H54 (cell line): ENCODE results near the gene TACC3.

Experiments
- DNase-seq: peaks from one replicate; pipeline ENCODE4 v3.0.0; 2011; ENCODE audit warnings: low spot score, mixed read lengths; ENCODE audit not compliant: insufficient read length
- FAIRE-seq: peaks from 3 replicates; lab custom pipeline; 2011; peaks lifted over from hg19 to GRCh38; lab: Jason Lieb, UNC
- POLR2A ChIP-seq: IDR thresholded peaks from 2 replicates; pipeline ENCODE4 v1.6.1; 2011; ENCODE audit warnings: low read depth, mild to moderate bottlenecking, low read length

TACC3 gene

DNA sequence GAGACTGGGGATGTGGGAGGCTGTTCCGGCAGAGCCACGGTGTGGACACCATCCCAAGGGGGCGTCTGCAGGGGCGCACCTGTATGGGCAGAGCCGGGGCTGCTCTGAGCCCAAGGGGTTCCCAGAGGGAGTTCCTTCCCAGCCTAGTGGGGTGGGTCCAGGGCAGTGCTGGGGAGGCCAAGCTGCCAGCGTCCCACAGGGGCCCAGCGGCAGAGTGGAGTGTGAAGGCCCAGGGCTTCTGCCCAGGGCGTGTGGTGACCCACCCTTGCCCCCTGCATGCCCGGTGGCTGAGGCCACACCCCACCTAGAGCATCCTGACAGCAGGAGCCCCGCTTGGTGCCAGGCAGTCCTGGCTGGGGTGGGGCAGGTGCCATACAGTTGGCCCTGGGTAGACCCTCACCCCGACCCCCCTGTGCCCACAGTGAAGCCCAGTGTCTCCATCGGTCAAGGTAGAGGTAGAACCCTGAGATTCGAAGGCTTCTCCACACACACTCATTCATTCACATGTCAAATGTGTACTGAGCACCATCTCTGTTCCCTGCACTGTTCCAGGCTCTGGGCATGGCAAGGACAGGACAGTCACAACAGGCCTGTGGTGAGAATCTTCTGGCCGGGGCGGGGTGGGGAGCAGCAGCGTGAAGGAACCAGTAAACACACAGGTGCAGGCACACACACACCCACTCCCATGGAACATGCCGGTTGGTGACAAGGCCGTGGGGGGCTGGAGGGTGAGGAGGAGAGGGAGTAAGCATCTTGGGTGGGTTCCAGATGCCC lies 29.2 kb downstream of the TACC3 start:
- no peak for FAIRE-seq
- no peak for TF ChIP-seq POLR2A
- no peak for DNase-seq

GRCh38 chr4:1751155-1751918 lies 30.0 kb downstream of the TACC3 start:
- TF ChIP-seq POLR2A, result no peak
- FAIRE-seq, result no peak
- DNase-seq, result no peak

DNA sequence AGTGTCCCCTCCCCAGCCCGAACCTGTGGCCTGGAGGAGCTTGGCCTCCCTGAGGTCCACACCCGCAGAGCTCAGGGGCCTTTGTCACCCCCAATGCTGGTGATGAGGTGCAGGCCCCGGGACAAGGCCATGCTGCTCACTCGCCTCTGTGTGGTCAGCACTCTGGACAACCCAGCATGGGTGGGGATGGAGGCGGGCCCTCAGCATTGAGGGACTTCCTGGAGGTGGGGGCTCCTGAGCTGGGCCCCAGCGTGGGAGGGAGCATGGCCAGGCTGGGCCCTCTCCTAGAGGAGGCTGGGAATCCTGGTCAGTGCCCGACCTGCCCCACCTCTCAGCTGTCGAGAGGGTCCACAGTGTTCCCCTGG lies 30.6 kb downstream of the TACC3 start:
- no peak for DNase-seq
- FAIRE-seq, result no peak
- no peak for TF ChIP-seq POLR2A

GRCh38 chr4:1752284-1753041 lies 31.1 kb downstream of the TACC3 start:
- no peak for DNase-seq
- TF ChIP-seq POLR2A, result no peak
- no peak for FAIRE-seq

- DNase-seq (no peak), FAIRE-seq (no peak)
These were observed 32.0 kb downstream of the TACC3 start for GRCh38 chr4:1753294-1753696.

DNA sequence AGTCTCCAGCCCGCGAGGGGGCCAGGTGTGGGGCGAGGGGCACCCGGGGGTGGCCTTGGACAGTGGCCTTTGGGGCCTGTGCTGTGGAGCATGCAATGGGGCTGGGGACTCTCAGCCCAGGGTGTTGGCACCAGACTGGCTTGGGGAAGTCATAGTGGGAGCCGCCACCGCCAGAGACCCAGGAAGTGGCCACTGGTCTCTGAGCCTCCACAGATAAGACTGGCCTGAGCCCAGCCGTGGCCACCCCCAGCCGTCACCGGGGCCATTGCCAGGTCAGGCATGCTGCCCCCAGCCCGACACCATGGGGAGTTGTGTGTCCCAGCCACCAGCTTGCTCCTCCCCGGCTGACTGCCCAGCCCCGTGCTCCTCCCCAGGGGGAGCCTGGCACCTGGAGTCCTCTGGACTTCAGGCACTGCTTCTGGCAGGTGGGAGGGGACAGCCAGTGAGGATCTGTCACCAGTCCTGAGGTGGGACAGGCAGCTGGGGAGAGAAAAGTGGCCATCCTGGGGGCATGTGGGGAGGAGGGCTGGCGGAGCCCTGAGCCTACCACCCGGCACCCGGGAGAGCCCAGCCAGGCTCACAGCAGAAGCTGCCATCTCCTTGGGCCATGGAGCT lies 32.5 kb downstream of the TACC3 start:
- no peak for TF ChIP-seq POLR2A
- no peak for FAIRE-seq
- DNase-seq, result no peak

More at GRCh38 chr4:1753294-1753696, 32.0 kb downstream of the TACC3 start:
- no peak for TF ChIP-seq POLR2A

- no peak for FAIRE-seq
- no peak for DNase-seq
- TF ChIP-seq POLR2A, result no peak
These were observed 33.0 kb downstream of the TACC3 start for GRCh38 chr4:1754336-1754735.

DNA sequence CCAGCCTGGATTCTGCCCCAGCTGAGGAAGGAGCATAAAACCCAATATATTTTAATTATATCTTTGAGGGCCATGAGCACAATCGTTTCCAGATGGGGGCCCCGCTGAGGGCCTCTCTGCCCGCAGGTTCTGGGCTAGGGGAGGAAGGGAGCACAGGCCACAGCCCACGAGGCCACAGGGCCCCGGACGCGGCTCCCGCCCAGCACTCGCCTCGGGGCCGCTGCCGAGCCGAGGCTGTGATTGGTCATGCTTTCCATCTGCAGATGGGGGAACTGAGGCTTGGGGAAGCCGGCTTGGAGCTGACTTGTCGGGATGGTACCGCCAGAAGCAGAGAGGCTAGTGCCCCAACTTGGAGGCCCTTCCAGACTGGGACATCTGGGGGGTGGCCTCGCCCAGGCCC lies 34.0 kb downstream of the TACC3 start:
- TF ChIP-seq POLR2A, result no peak
- DNase-seq, result no peak
- FAIRE-seq, result no peak

GRCh38 chr4:1756079-1756478 lies 34.8 kb downstream of the TACC3 start:
- DNase-seq (no peak), FAIRE-seq (no peak)
- no peak for TF ChIP-seq POLR2A

- no peak for TF ChIP-seq POLR2A
- DNase-seq, result no peak
- no peak for FAIRE-seq
These were observed 35.8 kb downstream of the TACC3 start for GRCh38 chr4:1756893-1757779.

GRCh38 chr4:1757836-1758235 lies 36.5 kb downstream of the TACC3 start:
- no peak for FAIRE-seq
- no peak for TF ChIP-seq POLR2A
- DNase-seq, result no peak

- FAIRE-seq, result no peak
- no peak for DNase-seq
- no peak for TF ChIP-seq POLR2A
These were observed 37.2 kb downstream of the TACC3 start for GRCh38 chr4:1758306-1759121.
